Renal pelvis (tissue), 12 donors: ENCODE data around the gene TAS2R14. TPM values are rescaled to one million over a fixed set of nuclear protein-coding genes. Genes with fewer than 3 reads are reported as not detected.
A peak's percentile ranks its signal among the peaks of the same experiment; 100 is the strongest.

ENCODE experiments used
- DNase-seq: peaks from one replicate; pipeline ENCODE4 v3.0.0-alpha.2; 2013
- long read RNA-seq, 16 experiments: transcript quantifications; one replicate each; lab custom pipeline, GENCODE V29; 2026
- polyA plus RNA-seq, 3 donors: library from polyadenylated mRNA; unstranded; fragments of 120-200 nt; gene quantifications; one replicate each; pipeline ENCODE4 v1.2.1, GENCODE V29; 2013; ENCODE audit not compliant: insufficient read length in 3 of 3

The TAS2R14 gene
- 1 to 10 TPM; 2.6 to 5.3 (median 5.1) TPM for polyA plus RNA-seq
- long read RNA-seq, donor 1, partial matches to known transcripts = 0 of 5 reads
- long read RNA-seq, donor 1, other reads (novel, unspliced or antisense) = 0 of 5 reads
- long read RNA-seq, donor 2, partial matches to known transcripts = 0 of 4 reads
- long read RNA-seq, donor 2, other reads (novel, unspliced or antisense) = 0 of 4 reads
- long read RNA-seq, donor 3, transcript TAS2R14-202 (1 exons, 1,858 nt) = major isoform, 5 of 5 reads
- long read RNA-seq, donor 3, partial matches to known transcripts = 0 of 5 reads
- long read RNA-seq, donor 3, other reads (novel, unspliced or antisense) = 0 of 5 reads
- long read RNA-seq, donor 4, partial matches to known transcripts = 0 of 3 reads
- long read RNA-seq, donor 4, other reads (novel, unspliced or antisense) = 0 of 3 reads
- long read RNA-seq, donor 5, transcript TAS2R14-202 (1 exons, 1,858 nt) = major isoform, 6 of 6 reads
- long read RNA-seq, donor 5, partial matches to known transcripts = 0 of 6 reads
- long read RNA-seq, donor 5, other reads (novel, unspliced or antisense) = 0 of 6 reads
- long read RNA-seq, donor 6, transcript TAS2R14-202 (1 exons, 1,858 nt) = major isoform, 10 of 10 reads
- long read RNA-seq, donor 6, partial matches to known transcripts = 0 of 10 reads
- long read RNA-seq, donor 6, other reads (novel, unspliced or antisense) = 0 of 10 reads
- long read RNA-seq, donor 7, transcript TAS2R14-202 (1 exons, 1,858 nt) = major isoform, 5 of 5 reads
- long read RNA-seq, donor 7, partial matches to known transcripts = 0 of 5 reads
- long read RNA-seq, donor 7, other reads (novel, unspliced or antisense) = 0 of 5 reads
- long read RNA-seq, donor 8, partial matches to known transcripts = 0 of 2 reads
- long read RNA-seq, donor 8, other reads (novel, unspliced or antisense) = 0 of 2 reads
- long read RNA-seq, donor 9, transcript TAS2R14-202 (1 exons, 1,858 nt) = major isoform, 6 of 6 reads
- long read RNA-seq, donor 9, partial matches to known transcripts = 0 of 6 reads
- long read RNA-seq, donor 9, other reads (novel, unspliced or antisense) = 0 of 6 reads
- long read RNA-seq, donor 10, partial matches to known transcripts = 0 of 2 reads
- long read RNA-seq, donor 10, other reads (novel, unspliced or antisense) = 0 of 2 reads
- long read RNA-seq, donor 11 = 0 reads
- long read RNA-seq, donor 12, transcript TAS2R14-202 (1 exons, 1,858 nt) = major isoform, 6 of 12 reads
- long read RNA-seq, donor 12, partial matches to known transcripts = 6 of 12 reads
- long read RNA-seq, donor 12, other reads (novel, unspliced or antisense) = 0 of 12 reads
- long read RNA-seq, donor 13, partial matches to known transcripts = 0 of 4 reads
- long read RNA-seq, donor 13, other reads (novel, unspliced or antisense) = 0 of 4 reads
- long read RNA-seq, donor 14 = 0 reads
- long read RNA-seq, donor 15, transcript TAS2R14-202 (1 exons, 1,858 nt) = major isoform, 9 of 9 reads
- long read RNA-seq, donor 15, partial matches to known transcripts = 0 of 9 reads
- long read RNA-seq, donor 15, other reads (novel, unspliced or antisense) = 0 of 9 reads
- long read RNA-seq, donor 16, partial matches to known transcripts = 0 of 3 reads
- long read RNA-seq, donor 16, other reads (novel, unspliced or antisense) = 0 of 3 reads

- no peak for DNase-seq
Measured at GRCh38 chr12:10939163-10939562, at the start of gene TAS2R14. TAS2R14 (minus strand) TSS chr12:10939263; CDS start chr12:10939207, 56 bp downstream.

- DNase-seq = no peak
Measured at GRCh38 chr12:10986812-10987211, 47.7 kb upstream of the TAS2R14 start, which contains the start of gene TAS2R50. TAS2R50 (minus strand) TSS chr12:10986912; CDS start chr12:10986860, 52 bp downstream.

GRCh38 chr12:10982244-10982643, 43.2 kb upstream of the TAS2R14 start:
- DNase-seq = no peak

- no peak for DNase-seq
Measured at GRCh38 chr12:10974965-10975364, 35.9 kb upstream of the TAS2R14 start.

GRCh38 chr12:10968765-10969456, 29.8 kb upstream of the TAS2R14 start:
- peak; percentile 9 for DNase-seq

GRCh38 chr12:10967409-10967808, 28.3 kb upstream of the TAS2R14 start:
- DNase-seq = peak; percentile 11

GRCh38 chr12:10966314-10966713, 27.3 kb upstream of the TAS2R14 start:
- no peak for DNase-seq

GRCh38 chr12:10965476-10965875, 26.4 kb upstream of the TAS2R14 start:
- DNase-seq = no peak

GRCh38 chr12:10960211-10960610, 21.1 kb upstream of the TAS2R14 start:
- no peak for DNase-seq

GRCh38 chr12:10959804-10960203, 20.7 kb upstream of the TAS2R14 start:
- DNase-seq = no peak

- DNase-seq = no peak
Measured at GRCh38 chr12:10957741-10958140, 18.7 kb upstream of the TAS2R14 start.

GRCh38 chr12:10956085-10956484, 17.0 kb upstream of the TAS2R14 start:
- DNase-seq = no peak

GRCh38 chr12:10952645-10953044, 13.6 kb upstream of the TAS2R14 start:
- no peak for DNase-seq

- DNase-seq = no peak
Measured at GRCh38 chr12:10943167-10943566, 4.1 kb upstream of the TAS2R14 start.

GRCh38 chr12:10941916-10942607, 3.0 kb upstream of the TAS2R14 start:
- DNase-seq = no peak

- DNase-seq = no peak
Measured at GRCh38 chr12:10941369-10941768, 2.3 kb upstream of the TAS2R14 start.

- DNase-seq = no peak
Measured at GRCh38 chr12:10940389-10940788, 1.3 kb upstream of the TAS2R14 start.

- DNase-seq = no peak
Measured at GRCh38 chr12:10936506-10936905, 2.6 kb downstream of the TAS2R14 start.

GRCh38 chr12:10928746-10929286, 10.2 kb downstream of the TAS2R14 start, which contains the start of gene PRH2:
PRH2 (plus strand) TSS chr12:10929236; CDS start chr12:10929274, 38 bp downstream.
- DNase-seq = no peak
